GM18499 (cell line): ENCODE results near the gene TSACC.
"Not testable (repeated sequence)": the region's sequence is repeated elsewhere in the genome, so short reads cannot be mapped to it uniquely, and the experiment has no call there.

Experiments used
- ATAC-seq: cut with Tn5 transposase; IDR thresholded peaks from one replicate; pipeline ENCODE4 v1.9.1; 2021; ENCODE audit warnings: moderate number of reproducible peaks; ENCODE audit not compliant: insufficient read depth, unreplicated experiment

The TSACC gene

GRCh38 chr1:156344409-156344808, 6.1 kb downstream of the TSACC start:
- no peak for ATAC-seq

DNA sequence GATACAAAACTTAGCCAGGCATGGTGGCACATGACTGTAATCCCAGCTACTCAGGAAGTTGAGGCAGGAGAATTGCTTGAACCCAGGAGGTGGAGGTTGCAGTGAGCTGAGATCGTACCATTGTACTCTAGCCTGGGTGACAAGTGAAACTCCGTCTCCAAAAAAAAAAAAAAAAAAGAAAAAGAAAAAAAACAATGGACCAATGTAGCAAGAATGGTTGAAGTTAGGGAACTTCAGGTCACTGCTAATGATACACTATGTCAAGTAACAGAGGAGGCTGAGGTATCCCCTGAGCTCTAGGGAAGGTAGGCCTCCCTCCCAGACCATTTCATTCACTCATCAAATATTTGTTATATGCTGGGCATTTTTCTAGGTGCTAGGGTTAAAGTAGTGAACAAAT, 7.7 kb downstream of the TSACC start:
- ATAC-seq = not testable (repeated sequence)

DNA sequence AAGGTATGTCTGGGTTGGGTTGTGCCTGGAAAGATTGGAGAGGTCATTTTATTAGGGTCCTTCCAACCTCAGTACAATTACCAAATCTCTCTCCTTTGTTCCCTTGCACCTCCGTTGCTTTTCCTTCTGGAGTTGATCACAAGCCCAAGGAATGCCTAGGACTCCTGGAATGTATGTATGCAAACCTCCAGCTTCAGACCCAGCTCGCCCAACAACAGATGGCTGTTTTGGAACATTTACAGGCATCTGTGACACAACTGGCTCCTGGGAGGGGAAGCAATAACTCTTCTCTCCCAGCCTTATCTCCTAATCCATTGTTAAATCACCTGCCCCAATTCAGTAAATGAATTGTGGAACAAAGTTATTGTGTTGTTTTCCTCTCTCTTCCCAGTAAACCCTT, 8.3 kb downstream of the TSACC start:
- ATAC-seq = no peak

GRCh38 chr1:156347331-156347730, 9.0 kb downstream of the TSACC start:
- no peak for ATAC-seq

DNA sequence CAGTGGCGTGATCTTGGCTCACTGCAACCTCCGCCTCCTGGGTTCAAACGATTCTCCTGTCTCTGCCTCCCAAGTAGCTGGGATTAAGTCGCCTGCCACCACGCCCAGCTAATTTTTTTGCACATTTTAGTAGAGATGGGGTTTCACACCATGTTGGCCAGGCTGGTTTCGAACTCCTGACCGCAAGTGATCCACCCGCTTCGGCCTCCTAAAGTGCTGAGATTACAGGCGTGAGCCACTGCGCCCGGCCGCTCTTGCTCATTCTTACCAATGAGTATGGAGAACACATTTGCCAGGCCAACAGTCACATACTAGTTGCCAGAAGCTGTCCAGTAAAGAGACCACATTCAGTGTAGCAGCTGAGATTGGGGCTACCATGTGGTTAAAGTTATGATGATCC, 14.2 kb downstream of the TSACC start:
- ATAC-seq = not testable (repeated sequence)

GRCh38 chr1:156356262-156356874, 18.0 kb downstream of the TSACC start:
- ATAC-seq = no peak

DNA sequence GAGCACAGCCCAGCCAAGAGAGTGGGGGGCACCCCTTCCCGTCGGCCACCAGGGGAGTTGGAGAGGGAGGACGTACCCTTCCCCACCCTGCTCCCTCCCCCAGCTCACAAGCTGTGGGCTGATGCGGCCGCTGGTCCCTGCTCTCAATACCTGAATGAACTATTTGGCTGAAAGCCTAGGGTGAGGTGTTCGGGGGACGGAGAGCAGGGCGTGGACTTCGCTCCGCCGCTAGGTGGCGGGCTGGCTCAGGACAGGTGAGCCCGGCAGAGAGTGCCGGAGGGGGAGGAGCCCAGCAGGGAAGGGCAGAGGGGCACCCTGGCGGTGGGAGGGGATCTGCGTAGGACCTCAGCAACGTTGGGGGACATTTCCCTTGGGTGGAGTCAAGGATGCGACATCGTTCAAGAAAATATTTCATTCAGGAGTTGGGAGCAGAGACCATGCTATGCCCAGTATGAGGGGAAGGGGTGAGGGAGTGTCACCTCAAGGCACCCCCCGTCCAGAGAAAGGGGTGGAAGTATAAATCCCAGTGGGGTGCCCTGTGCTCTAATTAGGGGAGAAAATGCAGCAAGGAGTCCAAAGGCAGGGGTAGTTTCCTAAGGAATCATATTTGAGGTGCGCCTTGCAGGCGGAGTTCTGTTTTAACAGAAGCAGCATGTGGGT, 18.7 kb downstream of the TSACC start:
- ATAC-seq = no peak

DNA sequence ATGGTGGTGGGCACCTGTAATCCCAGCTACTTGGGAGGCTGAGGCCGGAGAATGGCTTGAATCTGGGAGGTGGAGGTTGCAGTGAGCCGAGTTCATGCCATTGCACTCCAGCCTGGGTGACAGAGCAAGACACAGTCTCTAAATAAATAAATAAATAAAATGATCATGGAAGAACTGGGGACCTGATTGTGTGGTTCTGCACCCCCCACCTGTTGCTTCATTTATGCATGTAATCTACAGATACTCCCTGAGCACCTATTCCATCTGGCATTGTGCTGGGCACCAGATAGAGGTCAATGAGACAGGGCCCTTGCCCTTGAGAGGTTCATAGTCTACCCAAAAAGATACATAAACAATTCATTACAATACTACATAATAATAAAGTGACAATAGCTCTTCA, 19.7 kb downstream of the TSACC start:
- no peak for ATAC-seq

GRCh38 chr1:156358641-156359040, 20.3 kb downstream of the TSACC start:
- no peak for ATAC-seq

GRCh38 chr1:156359249-156359648, 20.9 kb downstream of the TSACC start:
- ATAC-seq = no peak

DNA sequence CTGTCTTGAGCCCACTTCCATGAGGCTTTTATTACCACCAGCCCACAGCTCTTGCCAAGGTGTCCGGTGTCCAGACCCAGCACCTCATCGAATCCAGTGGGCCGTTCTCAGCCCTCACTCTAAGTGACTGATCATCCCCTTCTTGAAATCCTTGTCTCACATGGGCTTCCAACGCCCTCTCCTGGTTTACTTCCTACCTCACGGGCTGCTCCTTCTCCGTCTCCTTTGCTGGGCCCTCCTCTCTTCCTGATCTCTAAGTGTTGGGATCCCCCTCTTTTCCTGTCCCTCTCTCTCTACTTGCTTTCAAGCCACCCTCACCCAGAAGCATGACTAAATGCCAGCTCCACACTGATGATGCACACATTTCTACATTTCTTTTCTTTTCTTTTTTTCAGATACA, 21.6 kb downstream of the TSACC start:
- ATAC-seq = no peak

DNA sequence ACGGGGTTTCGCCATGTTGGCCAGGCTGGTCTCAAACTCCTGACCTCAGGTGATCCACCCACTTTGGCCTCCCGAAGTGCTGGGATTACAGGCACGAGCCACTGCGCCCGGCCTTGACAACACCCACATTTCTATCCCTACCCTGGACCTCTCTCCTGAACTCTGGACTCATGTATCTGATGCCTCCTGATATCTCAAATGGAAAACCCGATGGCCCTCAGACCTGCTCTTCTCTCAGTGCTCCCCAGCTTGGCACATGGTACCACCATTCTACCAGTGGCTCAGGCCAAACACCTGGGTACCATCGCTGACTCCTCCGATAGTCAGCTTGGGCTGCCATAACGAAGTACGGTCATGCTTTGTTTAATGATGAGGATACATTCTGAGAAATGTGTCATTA, 22.2 kb downstream of the TSACC start:
- no peak for ATAC-seq

- no peak for ATAC-seq
Measured at GRCh38 chr1:156365754-156366153, 27.4 kb downstream of the TSACC start.

DNA sequence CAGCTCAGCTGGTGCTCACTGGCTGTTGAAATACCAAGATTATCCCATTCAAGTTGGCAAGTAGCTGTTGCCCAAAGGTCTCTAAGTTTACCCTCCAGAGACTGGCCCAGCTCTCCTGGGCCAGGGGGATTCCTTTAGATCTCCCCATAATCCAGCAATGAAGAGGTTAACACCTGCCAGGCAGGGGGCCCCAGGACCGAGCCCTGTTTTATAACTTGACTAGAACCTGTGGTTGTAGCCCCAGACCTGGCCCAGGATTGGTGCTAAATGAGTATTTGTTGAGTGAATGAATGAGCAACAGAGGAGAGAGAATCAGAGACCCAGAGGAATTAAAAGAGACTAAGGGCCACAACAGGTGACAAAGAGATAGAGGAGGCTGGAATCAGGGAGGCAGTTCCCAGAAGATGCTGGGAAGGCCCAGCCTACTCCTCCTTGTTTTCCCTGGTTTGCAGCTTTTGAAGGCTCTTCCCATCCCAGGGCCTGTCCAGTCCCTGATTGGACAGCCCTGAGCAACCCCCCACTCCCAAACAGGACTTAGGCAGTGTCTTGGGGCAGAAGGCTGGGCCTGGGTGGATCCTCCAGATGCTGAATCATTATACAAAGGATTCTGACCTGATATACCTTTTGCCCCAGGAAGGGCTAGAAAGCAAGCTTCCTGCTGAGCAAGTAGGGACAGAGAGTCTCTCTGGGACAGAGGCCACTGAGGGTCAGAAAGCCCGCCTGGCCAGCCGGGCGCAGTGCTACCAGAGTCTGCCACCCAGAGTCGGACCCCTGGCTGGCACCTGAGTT, 28.2 kb downstream of the TSACC start:
- ATAC-seq = no peak

- no peak for ATAC-seq
Measured at GRCh38 chr1:156367383-156368156, 29.2 kb downstream of the TSACC start.

GRCh38 chr1:156368157-156368658, 29.9 kb downstream of the TSACC start:
- ATAC-seq = no peak

DNA sequence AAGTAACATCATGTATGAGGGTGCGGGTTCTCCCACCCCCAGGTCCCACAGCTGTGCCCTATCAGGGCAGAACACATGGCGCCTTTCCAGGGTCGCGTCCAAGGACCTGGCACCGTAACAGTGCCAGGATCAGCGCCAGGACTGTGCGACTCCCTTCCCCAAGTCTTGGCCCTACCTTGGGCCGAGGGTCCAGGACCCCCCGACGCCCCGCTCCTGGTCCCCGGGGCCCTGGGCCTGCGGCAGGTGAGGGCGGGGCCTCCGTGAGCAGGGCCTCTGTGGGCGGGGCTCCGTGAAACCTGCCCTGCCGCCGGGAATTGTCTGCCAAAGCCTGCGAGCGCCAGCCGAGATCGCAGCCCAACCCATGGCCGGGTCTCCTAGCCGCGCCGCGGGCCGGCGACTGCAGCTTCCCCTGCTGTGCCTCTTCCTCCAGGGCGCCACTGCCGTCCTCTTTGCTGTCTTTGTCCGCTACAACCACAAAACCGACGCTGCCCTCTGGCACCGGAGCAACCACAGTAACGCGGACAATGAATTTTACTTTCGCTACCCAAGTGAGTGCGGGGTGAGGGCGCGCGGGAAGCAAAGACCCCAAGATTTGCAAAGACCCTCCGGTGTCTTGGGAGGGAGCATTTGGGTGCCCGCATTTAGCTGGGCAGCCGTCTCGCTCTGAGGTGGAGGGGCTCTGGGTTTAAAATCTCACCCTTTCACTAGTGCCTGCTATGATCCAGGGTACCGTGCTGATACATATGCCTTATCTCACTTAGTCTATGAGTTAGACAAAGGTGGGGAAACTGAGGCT, 30.8 kb downstream of the TSACC start, which contains the start of gene RHBG:
Gene RHBG (plus strand): TSS at position 323 of the 796 bp plus-strand sequence. CDS start 39 bp downstream, at position 362.
- ATAC-seq = no peak

- ATAC-seq = not testable (repeated sequence)
Measured at GRCh38 chr1:156369685-156370286, 31.5 kb downstream of the TSACC start.

GRCh38 chr1:156371553-156372264, 33.4 kb downstream of the TSACC start:
- ATAC-seq = no peak
